GM18511 (cell line): ENCODE measurements around the gene NDUFA11.
A peak's percentile ranks its signal among the peaks of the same experiment; 100 is the strongest.

ENCODE experiments used
- ATAC-seq: cut with Tn5 transposase; IDR thresholded peaks from one replicate; pipeline ENCODE4 v1.9.1; 2021; ENCODE audit warnings: mild to moderate bottlenecking, moderate library complexity; ENCODE audit not compliant: unreplicated experiment

Gene NDUFA11

GRCh38 chr19:5903624-5904351, at the start of gene NDUFA11:
NDUFA11 (minus strand) TSS chr19:5903790; CDS start chr19:5903708, 82 bp downstream.
- ATAC-seq = peak; percentile 9

DNA sequence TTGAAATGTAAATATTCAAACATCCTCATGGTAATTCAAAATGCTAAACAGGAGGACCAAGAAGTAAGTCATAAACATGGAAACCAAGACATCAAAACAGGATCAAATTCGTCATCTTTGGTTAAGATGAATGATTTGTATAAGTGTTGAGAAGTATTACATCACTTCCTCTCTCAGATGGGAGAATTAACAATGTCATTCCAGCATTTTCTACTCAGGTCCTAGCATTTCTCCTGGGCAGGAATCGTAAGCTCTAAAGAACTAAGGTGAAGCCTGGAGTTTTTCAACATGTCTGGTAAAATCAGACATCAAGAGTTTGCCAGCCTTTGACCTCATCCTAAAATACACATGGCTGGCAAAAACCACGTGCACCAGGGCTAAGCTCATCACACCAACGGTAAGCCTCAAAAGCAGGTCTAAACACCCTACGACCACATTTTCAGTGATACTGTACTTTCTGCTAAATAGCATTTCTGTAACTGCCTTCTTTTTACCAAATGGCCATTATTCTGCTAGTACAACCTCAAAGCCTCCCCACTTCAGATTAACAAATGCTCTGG, 49.5 kb upstream of the NDUFA11 start:
- ATAC-seq = no peak

DNA sequence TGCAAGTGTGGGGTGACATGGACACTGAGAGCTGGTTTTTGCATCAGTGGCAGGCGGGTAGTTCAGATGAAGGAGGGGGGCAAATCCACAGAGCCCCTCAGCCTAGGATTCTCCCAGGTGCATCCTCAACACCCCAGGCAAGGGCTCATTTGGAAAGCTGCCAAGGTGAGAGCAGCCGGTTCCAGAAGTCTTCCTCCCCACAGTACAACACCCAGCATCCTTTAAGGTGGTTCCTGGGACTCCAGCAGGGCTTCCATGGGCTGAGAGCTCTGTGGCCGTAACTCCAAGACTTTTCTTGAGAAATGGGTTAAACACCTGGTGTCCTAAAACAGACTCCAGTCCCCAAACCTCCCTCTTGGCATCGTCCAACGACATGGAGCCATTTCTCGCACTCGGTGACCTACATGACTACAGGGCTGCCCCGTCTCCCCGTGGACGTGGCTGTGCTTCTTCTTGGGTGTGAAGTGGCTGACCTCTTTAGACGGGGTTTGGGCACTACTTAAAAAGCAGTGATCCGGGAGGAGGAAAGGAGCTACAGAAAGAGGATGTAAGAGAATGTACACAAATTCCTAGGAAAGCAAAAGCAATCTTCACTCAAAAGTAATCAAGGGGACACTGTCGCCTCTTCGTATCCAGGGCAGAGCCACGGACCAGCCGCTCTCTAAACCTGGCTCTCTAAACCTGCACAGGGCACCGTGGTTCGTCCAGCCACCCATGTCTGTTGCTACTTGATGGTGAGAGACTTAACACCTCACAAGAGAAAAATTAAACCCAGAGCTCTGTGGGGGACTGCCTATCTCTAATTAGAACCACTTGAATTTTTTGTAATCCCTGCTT, 48.8 kb upstream of the NDUFA11 start:
- no peak for ATAC-seq

DNA sequence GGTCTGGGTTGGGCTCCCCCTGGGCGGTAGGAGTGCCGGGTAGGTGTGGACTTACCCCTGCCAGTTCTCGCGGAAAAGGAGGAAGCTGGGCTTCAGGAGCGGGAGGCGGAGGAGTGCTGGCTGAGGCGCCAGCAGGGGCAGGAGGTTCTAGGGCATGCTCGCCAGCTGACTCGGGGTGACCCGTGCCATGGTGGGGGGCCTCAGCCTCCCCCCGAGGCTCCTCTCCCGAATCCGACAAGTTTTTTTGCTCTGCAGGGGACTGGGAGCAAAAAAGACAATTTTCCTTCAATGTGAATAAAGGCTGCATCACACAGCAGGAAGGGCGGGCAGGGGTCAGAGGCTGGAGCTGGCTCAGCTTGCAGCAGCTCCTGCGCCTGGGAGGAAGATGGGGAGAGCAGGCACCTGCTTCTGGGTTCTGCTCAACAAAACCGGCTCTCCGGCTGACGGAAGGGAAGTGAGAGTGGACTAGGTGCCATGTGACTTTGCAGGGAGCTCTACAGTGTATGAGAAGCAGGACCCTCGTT, 47.8 kb upstream of the NDUFA11 start:
- ATAC-seq = no peak

DNA sequence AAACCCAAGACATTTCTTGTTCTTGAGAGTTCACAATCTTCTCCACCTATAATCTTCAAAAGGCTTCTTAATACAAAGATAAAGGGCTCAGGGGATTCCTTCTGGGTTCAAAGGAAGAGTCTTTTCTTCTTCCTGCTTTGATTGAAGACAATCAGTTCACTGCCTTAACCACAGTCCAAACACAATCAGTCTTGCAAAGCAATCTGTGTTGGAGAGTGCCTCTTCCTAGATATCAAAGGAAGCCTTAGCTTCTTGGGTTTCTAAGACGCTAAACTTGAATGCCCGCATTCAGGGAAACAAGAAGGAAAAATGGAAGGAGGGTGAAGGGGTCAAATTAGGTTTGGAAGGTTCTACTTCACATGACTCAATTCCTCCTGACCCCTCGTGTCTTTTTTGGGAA, 47.2 kb upstream of the NDUFA11 start:
- no peak for ATAC-seq

- ATAC-seq = no peak
Measured at GRCh38 chr19:5949792-5950305, 46.3 kb upstream of the NDUFA11 start.

- no peak for ATAC-seq
Measured at GRCh38 chr19:5948752-5949564, 45.4 kb upstream of the NDUFA11 start.

DNA sequence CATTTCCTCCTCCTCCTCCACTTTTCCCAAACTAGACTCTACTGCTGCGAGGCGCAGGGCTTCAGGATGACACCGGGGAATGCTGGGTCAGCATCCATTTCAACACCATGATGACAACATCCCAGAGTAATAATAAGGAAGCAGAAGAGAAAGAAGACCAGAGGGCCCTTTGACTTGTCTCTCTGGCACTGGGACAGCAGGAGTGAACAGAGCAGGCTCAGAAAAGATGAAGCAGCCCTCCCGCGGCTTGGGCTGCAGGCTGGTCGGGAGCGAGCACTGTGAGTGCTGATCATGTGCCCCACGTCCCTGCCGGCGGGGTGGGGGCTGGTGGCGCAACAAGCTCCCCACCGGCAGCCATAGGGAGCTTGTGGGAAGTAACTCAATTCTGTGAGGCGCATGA, 43.8 kb upstream of the NDUFA11 start:
- ATAC-seq = no peak

GRCh38 chr19:5943623-5944022, 40.0 kb upstream of the NDUFA11 start:
- ATAC-seq = no peak

GRCh38 chr19:5943045-5943444, 39.5 kb upstream of the NDUFA11 start:
- ATAC-seq = no peak

DNA sequence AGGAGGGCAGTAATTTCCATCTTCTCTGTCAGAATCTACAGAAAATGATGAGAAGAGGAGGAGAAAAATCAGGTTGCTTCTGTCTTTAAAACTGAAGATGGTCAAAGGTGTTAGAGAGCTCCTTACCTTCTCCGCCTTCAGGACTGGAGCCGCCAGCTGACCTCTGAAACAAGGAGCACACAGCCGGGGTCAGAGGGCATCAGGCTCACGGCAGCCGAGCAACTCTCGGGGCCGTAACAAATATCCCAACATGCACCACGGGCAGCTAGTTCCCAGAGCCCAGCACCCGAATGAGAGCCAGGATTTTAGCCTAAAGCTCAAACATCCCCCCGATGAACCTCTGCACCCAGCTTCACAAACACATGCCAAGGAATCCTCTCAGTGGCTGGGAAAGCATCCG, 38.1 kb upstream of the NDUFA11 start:
- ATAC-seq = no peak

DNA sequence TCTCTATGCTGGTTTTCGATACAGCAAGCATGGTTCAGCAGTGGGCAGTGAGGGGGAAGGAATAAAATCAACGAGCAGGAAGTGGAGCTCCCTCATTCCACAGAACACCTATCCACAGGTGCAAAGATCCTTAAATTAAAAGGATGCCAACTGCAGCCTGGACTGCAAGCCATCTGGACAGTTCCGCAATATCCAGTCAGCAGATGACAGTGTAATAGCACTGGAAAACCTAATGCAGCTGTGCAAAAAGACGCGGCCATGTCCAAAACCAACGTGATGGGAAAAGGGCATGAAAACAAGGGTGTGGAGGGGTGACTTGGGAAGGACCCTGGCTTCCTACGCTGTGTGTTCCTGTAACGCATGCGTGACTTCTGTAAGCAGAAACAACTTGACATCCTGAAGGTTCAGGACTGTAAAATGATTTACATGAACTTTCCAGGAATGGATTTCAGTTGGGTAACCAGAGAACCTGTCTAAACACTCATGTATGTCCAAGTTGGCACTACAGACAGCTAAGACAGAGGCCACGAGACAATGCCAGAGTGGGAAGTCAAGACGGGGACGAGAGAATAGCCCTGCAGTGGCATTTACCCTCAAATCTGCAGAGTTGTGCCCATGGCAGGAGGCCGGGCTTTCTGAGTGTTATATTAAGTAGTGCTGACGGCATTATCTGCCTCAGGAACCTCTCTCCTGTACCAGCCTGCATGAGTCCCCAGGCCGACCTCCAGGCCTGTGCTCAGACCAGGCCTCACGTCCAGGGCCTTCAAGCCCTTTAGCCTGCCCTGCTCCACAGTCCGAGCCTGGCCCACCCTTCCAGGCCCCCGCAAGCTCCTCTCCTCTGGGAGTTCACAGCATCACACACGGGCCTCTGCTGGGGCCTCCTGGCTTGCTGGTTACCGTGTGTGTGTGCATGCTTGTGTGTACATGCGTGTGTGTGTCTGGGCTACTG, 36.9 kb upstream of the NDUFA11 start:
- ATAC-seq = no peak

DNA sequence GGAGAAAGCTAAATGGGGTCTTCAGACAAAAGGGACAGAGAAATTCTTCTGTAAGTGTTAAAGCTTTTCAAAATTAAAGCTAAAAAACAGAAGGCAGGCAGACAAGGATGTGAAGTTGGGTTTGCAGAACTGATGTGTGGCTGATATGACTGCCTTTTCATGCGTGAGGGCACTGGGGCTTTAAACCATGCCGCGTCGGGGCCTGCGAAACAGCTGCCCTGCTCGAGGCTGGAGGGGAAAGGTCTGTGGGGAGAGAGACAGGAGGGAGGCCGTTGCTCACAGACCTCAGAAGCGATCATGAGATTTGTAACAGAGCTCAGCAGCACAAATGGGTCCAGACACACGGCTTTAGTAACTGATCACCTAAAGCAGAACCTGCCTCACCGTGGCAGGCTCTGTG, 34.0 kb upstream of the NDUFA11 start:
- ATAC-seq = no peak

- no peak for ATAC-seq
Measured at GRCh38 chr19:5936292-5936592, 32.7 kb upstream of the NDUFA11 start.

DNA sequence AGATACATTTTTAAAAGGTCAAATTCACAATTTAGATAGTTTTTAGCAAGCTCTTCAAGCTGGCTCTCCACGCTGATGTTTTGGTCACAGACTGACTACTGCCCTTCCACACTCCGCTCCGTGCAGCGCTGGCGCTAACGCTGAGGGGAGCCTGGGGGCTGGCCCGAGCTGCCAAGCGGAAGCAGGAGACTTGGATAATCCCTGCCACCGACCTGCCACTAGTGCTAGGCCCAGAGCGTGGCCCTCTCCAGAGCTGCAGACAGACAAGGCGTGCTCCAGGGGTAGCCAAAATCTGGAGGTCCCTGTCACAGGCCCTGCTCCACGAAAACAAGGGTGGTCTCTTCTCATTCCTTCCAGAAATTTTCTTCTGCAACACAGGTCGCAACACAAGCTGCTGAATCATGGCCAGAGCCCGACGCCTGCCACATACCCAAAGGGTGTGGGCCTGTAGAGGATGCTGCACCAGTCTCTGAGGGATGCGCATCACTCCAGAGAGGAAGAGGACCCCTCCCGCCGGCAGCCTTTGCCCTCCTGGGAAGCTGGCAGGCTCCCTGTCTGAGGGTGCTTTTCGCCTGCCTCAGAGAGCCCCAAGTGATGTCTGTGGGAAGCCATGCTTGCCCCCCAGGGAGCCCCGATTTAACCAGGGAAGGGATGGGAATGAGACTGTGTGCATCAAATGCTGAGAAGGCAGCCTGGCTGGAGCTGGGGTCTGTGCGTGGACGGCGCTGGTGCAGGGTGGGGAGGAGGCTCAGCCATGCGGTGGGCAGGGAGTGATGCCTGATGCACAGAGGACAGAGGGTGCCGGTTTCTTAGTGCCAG, 32.1 kb upstream of the NDUFA11 start:
- ATAC-seq = no peak

DNA sequence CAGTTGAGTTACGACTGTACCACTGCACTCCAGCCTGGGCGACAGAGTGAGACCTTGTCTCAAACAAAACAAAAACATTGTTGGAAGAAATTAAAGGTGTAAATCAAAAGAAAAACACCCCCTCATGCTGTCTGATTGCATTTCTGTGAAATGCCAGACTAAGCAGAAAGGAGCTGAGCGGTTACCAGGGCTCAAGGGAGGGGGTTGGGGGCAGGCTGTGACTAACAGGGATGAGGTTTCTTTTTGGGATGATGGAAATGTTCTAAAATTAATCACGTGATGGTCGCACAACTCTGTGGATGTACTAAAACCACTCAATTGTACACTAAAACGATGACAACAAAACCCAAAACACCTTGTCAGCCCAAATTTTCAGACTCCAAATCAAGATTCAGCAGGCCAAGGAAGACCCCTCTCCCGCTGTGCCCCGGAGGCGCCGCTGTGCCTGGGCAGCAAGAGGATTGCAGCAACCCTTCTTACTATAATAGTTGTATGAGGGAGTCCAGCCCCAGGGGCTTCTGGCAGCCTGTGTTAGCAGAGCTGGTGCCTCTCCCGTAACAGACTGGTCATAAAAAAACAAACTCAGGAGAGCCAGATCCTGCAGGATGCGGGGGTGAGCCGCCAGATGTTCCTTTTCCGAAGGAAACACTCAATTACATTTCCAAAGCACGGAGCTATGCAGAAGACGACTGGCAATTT, 31.3 kb upstream of the NDUFA11 start:
- ATAC-seq = no peak

GRCh38 chr19:5934069-5934401, 30.4 kb upstream of the NDUFA11 start:
- no peak for ATAC-seq

DNA sequence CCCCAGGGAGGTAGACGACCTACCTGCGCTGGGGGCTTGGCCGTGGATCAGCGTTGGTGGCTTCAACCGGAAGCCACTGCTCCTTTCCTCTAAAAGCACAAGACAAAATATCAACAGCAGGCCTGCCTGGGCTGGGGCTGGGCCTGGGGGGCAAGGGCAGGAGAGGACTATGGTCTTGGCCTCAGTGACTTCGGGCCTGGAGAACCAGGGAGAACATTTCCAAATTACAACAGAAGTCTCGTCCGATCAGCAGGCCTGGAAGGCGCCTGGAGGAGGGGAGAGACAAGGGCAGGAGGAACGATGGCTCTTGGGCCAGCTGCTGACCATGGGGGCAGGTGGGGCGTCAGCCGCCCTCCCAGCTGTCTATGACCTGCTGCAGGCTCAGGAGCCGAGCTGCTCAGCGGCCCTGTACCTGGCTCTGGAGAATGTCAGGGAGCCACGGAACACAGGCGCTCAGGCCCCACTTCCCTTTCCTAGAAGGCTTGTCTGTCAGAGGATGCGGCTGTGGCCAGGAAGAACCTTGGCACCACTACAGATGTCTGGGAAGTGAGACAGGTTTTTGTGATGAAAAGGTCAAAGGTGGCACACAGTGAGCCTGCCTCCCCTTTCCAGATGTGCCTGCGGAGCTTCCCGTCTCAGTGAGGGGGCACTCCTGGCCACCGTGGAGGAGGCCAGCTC, 29.9 kb upstream of the NDUFA11 start:
- ATAC-seq = no peak
